Measurements from ENCODE around the gene CELF2.

- no peak for TF ChIP-seq CBX1 (IDR thresholded peaks at IDR 0.05; ENCODE audit: low read depth)
- no peak for TF ChIP-seq PHTF2 (CRISPR knock-in tag; IDR thresholded peaks at IDR 0.05)
- TF ChIP-seq, protein P1, sequence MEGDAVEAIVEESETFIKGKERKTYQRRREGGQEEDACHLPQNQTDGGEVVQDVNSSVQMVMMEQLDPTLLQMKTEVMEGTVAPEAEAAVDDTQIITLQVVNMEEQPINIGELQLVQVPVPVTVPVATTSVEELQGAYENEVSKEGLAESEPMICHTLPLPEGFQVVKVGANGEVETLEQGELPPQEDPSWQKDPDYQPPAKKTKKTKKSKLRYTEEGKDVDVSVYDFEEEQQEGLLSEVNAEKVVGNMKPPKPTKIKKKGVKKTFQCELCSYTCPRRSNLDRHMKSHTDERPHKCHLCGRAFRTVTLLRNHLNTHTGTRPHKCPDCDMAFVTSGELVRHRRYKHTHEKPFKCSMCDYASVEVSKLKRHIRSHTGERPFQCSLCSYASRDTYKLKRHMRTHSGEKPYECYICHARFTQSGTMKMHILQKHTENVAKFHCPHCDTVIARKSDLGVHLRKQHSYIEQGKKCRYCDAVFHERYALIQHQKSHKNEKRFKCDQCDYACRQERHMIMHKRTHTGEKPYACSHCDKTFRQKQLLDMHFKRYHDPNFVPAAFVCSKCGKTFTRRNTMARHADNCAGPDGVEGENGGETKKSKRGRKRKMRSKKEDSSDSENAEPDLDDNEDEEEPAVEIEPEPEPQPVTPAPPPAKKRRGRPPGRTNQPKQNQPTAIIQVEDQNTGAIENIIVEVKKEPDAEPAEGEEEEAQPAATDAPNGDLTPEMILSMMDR (IDR thresholded peaks at IDR 0.05 in 2 of 3, conservative IDR thresholded peaks at IDR 0.05 in 1 of 3; ENCODE audit: insufficient read depth in 2 of 3, low read depth in 1 of 3, low read length in 3 of 3): no peak
- TF ChIP-seq, protein P2, sequence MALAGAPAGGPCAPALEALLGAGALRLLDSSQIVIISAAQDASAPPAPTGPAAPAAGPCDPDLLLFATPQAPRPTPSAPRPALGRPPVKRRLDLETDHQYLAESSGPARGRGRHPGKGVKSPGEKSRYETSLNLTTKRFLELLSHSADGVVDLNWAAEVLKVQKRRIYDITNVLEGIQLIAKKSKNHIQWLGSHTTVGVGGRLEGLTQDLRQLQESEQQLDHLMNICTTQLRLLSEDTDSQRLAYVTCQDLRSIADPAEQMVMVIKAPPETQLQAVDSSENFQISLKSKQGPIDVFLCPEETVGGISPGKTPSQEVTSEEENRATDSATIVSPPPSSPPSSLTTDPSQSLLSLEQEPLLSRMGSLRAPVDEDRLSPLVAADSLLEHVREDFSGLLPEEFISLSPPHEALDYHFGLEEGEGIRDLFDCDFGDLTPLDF (CRISPR knock-in tag; IDR thresholded peaks at IDR 0.05): no peak
- TF ChIP-seq BRD9 (IDR thresholded peaks at IDR 0.05; ENCODE audit: low read depth, partially characterized antibody): no peak
- TF ChIP-seq SMAD4 (CRISPR knock-in tag; conservative IDR thresholded peaks at IDR 0.05): no peak
- TF ChIP-seq JUND (IDR thresholded peaks at IDR 0.05; ENCODE audit: borderline replicate concordance, low read depth, low read length): no peak
- no peak for TF ChIP-seq JUND (tag; IDR thresholded peaks at IDR 0.05; ENCODE audit: borderline replicate concordance, low read depth, low read length)
- TF ChIP-seq HBP1 (CRISPR knock-in tag; IDR thresholded peaks at IDR 0.05): no peak
- no peak for TF ChIP-seq NR2C2 (CRISPR knock-in tag; IDR thresholded peaks at IDR 0.05)
- no peak for TF ChIP-seq NR2C2 (tag; IDR thresholded peaks at IDR 0.05)
- no peak for TF ChIP-seq CHD2 (IDR thresholded peaks at IDR 0.05; ENCODE audit: low read depth, low read length)
- no peak for TF ChIP-seq MXI1 (IDR thresholded peaks at IDR 0.05; ENCODE audit: low read depth, low read length)
These were observed 268.7 kb downstream of the CELF2 start for GRCh38 chr10:11286261-11286852.

All from K562 (cell line).